Effector memory CD4-positive, alpha-beta T cell (primary cell): Measurements from ENCODE around the gene BAZ1A.

ENCODE experiments used
- DNase-seq, 3 donors: peaks; one replicate each; pipeline ENCODE4 v3.0.0-alpha.2; 2020
- H3K27ac ChIP-seq: 2 replicates; pipeline ENCODE4 v1.7.0; 2013; ENCODE audit warnings: mild to moderate bottlenecking, low read length, moderate library complexity; ENCODE audit not compliant: insufficient read depth, poor library complexity, severe bottlenecking
- H3K27me3 ChIP-seq: replicated peaks from 2 replicates; pipeline ENCODE4 v1.7.0; 2013; ENCODE audit warnings: mild to moderate bottlenecking, low read length; ENCODE audit not compliant: insufficient read depth, control insufficient read depth, poor library complexity, severe bottlenecking
- H3K36me3 ChIP-seq: 2 replicates; pipeline ENCODE4 v1.7.0; 2013; ENCODE audit warnings: mild to moderate bottlenecking, low read length, moderate library complexity; ENCODE audit not compliant: control insufficient read depth, insufficient read depth
- H3K4me1 ChIP-seq: 2 replicates; pipeline ENCODE4 v1.7.0; 2013; ENCODE audit warnings: low read length, mild to moderate bottlenecking; ENCODE audit not compliant: control insufficient read depth, insufficient read depth, poor library complexity, severe bottlenecking
- H3K4me3 ChIP-seq: 2 replicates; pipeline ENCODE4 v1.7.0; 2013; ENCODE audit warnings: low read length, low read depth, mild to moderate bottlenecking; ENCODE audit not compliant: insufficient read depth, poor library complexity, severe bottlenecking
- H3K9me3 ChIP-seq: 2 replicates; pipeline ENCODE4 v1.7.0; 2013; ENCODE audit warnings: mild to moderate bottlenecking, low read length, moderate library complexity; ENCODE audit not compliant: control insufficient read depth
- total RNA-seq, 3 donors: gene quantifications; one replicate each; lab custom pipeline; 2026; lab: John Stamatoyannopoulos, UW

Gene BAZ1A
- 158 to 176 (median 170) reads per million in 3 donors for total RNA-seq

- peaks cover 16% of the 10 kb centered on the region for H3K4me1 ChIP-seq
- H3K27ac ChIP-seq, result peak within 1 kb of the TSS; percentile 100
- H3K4me3 ChIP-seq, result peak within 1 kb of the TSS; percentile 87
- no peaks in the 10 kb centered on the region for H3K36me3 ChIP-seq
- H3K9me3 ChIP-seq, result no peaks in the 10 kb centered on the region
- DNase-seq, result peak; percentile 8 to 32 (median 28)
- no peaks in the 10 kb centered on the region for H3K27me3 ChIP-seq
Observed at GRCh38 chr14:34875031-34875922, at the start of gene BAZ1A. BAZ1A (minus strand) TSS chr14:34875360; CDS start chr14:34874604, 756 bp downstream.

GRCh38 chr14:34920339-34920738 lies 45.2 kb upstream of the BAZ1A start:
- Histone ChIP-seq H3K27ac (no peak overlapping the region), H3K27me3 (no peaks in the 10 kb centered on the region), H3K36me3 (no peaks in the 10 kb centered on the region), H3K4me1 (no peaks in the 10 kb centered on the region), H3K9me3 (no peaks in the 10 kb centered on the region), H3K4me3 (no peak overlapping the region)
- no peak for DNase-seq

- Histone ChIP-seq H3K9me3 (no peaks in the 10 kb centered on the region), H3K27ac (no peak overlapping the region), H3K27me3 (no peaks in the 10 kb centered on the region), H3K36me3 (no peaks in the 10 kb centered on the region), H3K4me3 (no peak overlapping the region), H3K4me1 (no peaks in the 10 kb centered on the region)
- no peak for DNase-seq
Observed at GRCh38 chr14:34913619-34914018, 38.5 kb upstream of the BAZ1A start.

- DNase-seq, result no peak
- H3K27me3 ChIP-seq, result no peaks in the 10 kb centered on the region
Observed at GRCh38 chr14:34912966-34913365, 37.8 kb upstream of the BAZ1A start.

GRCh38 chr14:34912182-34912581 lies 37.0 kb upstream of the BAZ1A start:
- Histone ChIP-seq H3K27me3 (no peaks in the 10 kb centered on the region), H3K36me3 (no peaks in the 10 kb centered on the region), H3K27ac (no peak overlapping the region), H3K4me3 (no peak overlapping the region), H3K9me3 (no peaks in the 10 kb centered on the region), H3K4me1 (no peaks in the 10 kb centered on the region)
- no peak for DNase-seq

More at GRCh38 chr14:34912966-34913365, 37.8 kb upstream of the BAZ1A start:
- no peaks in the 10 kb centered on the region for H3K4me1 ChIP-seq
- no peaks in the 10 kb centered on the region for H3K36me3 ChIP-seq
- no peaks in the 10 kb centered on the region for H3K9me3 ChIP-seq
- H3K27ac ChIP-seq, result no peak overlapping the region
- H3K4me3 ChIP-seq, result no peak overlapping the region

GRCh38 chr14:34911209-34912150 lies 36.3 kb upstream of the BAZ1A start:
- DNase-seq, result no peak
- Histone ChIP-seq H3K27me3 (no peaks in the 10 kb centered on the region), H3K4me3 (no peak overlapping the region), H3K36me3 (no peaks in the 10 kb centered on the region), H3K4me1 (no peaks in the 10 kb centered on the region), H3K27ac (no peak overlapping the region), H3K9me3 (no peaks in the 10 kb centered on the region)

GRCh38 chr14:34906287-34906686 lies 31.1 kb upstream of the BAZ1A start:
- Histone ChIP-seq H3K4me1 (no peaks in the 10 kb centered on the region), H3K4me3 (no peak overlapping the region), H3K9me3 (no peaks in the 10 kb centered on the region), H3K36me3 (no peaks in the 10 kb centered on the region), H3K27me3 (no peaks in the 10 kb centered on the region), H3K27ac (no peak overlapping the region)
- no peak for DNase-seq

- no peaks in the 10 kb centered on the region for H3K27me3 ChIP-seq
- no peak for DNase-seq
- H3K4me3 ChIP-seq, result no peak overlapping the region
- no peak overlapping the region for H3K27ac ChIP-seq
- no peaks in the 10 kb centered on the region for H3K36me3 ChIP-seq
- no peaks in the 10 kb centered on the region for H3K4me1 ChIP-seq
- no peaks in the 10 kb centered on the region for H3K9me3 ChIP-seq
Observed at GRCh38 chr14:34895277-34895676, 20.1 kb upstream of the BAZ1A start.

GRCh38 chr14:34890937-34891336 lies 15.8 kb upstream of the BAZ1A start:
- Histone ChIP-seq H3K27ac (no peak overlapping the region), H3K9me3 (no peaks in the 10 kb centered on the region), H3K4me3 (no peak overlapping the region), H3K4me1 (no peaks in the 10 kb centered on the region), H3K36me3 (no peaks in the 10 kb centered on the region), H3K27me3 (no peaks in the 10 kb centered on the region)
- DNase-seq, result no peak
